ENCODE measurements around the gene CCNC.

- TF ChIP-seq, protein P1, sequence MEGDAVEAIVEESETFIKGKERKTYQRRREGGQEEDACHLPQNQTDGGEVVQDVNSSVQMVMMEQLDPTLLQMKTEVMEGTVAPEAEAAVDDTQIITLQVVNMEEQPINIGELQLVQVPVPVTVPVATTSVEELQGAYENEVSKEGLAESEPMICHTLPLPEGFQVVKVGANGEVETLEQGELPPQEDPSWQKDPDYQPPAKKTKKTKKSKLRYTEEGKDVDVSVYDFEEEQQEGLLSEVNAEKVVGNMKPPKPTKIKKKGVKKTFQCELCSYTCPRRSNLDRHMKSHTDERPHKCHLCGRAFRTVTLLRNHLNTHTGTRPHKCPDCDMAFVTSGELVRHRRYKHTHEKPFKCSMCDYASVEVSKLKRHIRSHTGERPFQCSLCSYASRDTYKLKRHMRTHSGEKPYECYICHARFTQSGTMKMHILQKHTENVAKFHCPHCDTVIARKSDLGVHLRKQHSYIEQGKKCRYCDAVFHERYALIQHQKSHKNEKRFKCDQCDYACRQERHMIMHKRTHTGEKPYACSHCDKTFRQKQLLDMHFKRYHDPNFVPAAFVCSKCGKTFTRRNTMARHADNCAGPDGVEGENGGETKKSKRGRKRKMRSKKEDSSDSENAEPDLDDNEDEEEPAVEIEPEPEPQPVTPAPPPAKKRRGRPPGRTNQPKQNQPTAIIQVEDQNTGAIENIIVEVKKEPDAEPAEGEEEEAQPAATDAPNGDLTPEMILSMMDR (conservative IDR thresholded peaks at IDR 0.05; ENCODE audit: low read depth, low read length): no peak
- TF ChIP-seq EZH2 (IDR thresholded peaks at IDR 0.05; ENCODE audit: borderline replicate concordance, low read depth, low read length, poor library complexity, severe bottlenecking): no peak
Observed at GRCh38 chr6:99611148-99611547, 42.7 kb upstream of the CCNC start.

Data from A673 (cell line).